Fibroblast of pulmonary artery (primary cell): ENCODE measurements around the gene VPS37C.

Source experiments
- DNase-seq: peaks from one replicate; pipeline ENCODE4 v3.0.0-alpha.2; 2010; ENCODE audit warnings: low read depth
- H3K4me3 ChIP-seq: replicated peaks from 2 replicates; pipeline ENCODE4 v1.5.1; 2011; ENCODE audit warnings: low read depth, mild to moderate bottlenecking, control low read depth, low read length, moderate library complexity
- CTCF ChIP-seq: IDR thresholded peaks from 2 replicates; pipeline ENCODE4 v1.5.1; 2011; ENCODE audit warnings: mild to moderate bottlenecking, control low read depth, low read length, inconsistent platforms; ENCODE audit errors: missing control alignments

Gene VPS37C

GRCh38 chr11:61119571-61119970, 41.7 kb downstream of the VPS37C start:
- DNase-seq = no peak
- TF ChIP-seq CTCF = no peak
- no peak overlapping the region for H3K4me3 ChIP-seq

GRCh38 chr11:61119055-61119454, 42.2 kb downstream of the VPS37C start:
- no peak for DNase-seq
- no peak overlapping the region for H3K4me3 ChIP-seq
- TF ChIP-seq CTCF = no peak

- H3K4me3 ChIP-seq = no peak overlapping the region
- TF ChIP-seq CTCF = no peak
- DNase-seq = no peak
Measured at GRCh38 chr11:61118406-61118805, 42.8 kb downstream of the VPS37C start.

- no peak for DNase-seq
- no peak overlapping the region for H3K4me3 ChIP-seq
- no peak for TF ChIP-seq CTCF
Measured at GRCh38 chr11:61118004-61118403, 43.2 kb downstream of the VPS37C start.

GRCh38 chr11:61117168-61117520, 44.1 kb downstream of the VPS37C start:
- H3K4me3 ChIP-seq = no peak overlapping the region
- TF ChIP-seq CTCF = no peak
- no peak for DNase-seq

- no peak for TF ChIP-seq CTCF
- H3K4me3 ChIP-seq = no peak overlapping the region
- DNase-seq = no peak
Measured at GRCh38 chr11:61116426-61117167, 44.6 kb downstream of the VPS37C start.

GRCh38 chr11:61115498-61116224, 45.6 kb downstream of the VPS37C start:
- TF ChIP-seq CTCF = no peak
- DNase-seq = no peak
- H3K4me3 ChIP-seq = no peak overlapping the region
